Right renal cortex interstitium (tissue), 3 donors: ENCODE data around the gene TXNL4A. TPM values are rescaled to one million over a fixed set of nuclear protein-coding genes. Genes with fewer than 3 reads are reported as not detected.
"Not testable (repeated sequence)": the region's sequence is repeated elsewhere in the genome, so short reads cannot be mapped to it uniquely, and the experiment has no call there.

ENCODE experiments used
- DNase-seq, 3 donors: peaks; one replicate each; pipeline ENCODE4 v3.0.0-alpha.2; 2013; ENCODE audit warnings: low read depth in 3 of 3, low spot score in 2 of 3
- polyA plus RNA-seq, 3 donors: library from polyadenylated mRNA; unstranded; fragments of 120-200 nt; gene quantifications; one replicate each; pipeline ENCODE4 v1.2.1, GENCODE V29; 2013; ENCODE audit not compliant: insufficient read length in 3 of 3

Gene TXNL4A
- polyA plus RNA-seq, 3 donors, result 78.1 to 88.4 (median 80.6) TPM

- DNase-seq, result no peak
Measured at GRCh38 chr18:80000877-80001276, 12.5 kb upstream of the TXNL4A start.

GRCh38 chr18:79999701-80000100 is 11.3 kb upstream of the TXNL4A start:
- DNase-seq, result not testable (repeated sequence)

- no peak for DNase-seq
Measured at GRCh38 chr18:79991494-79991893, 3.1 kb upstream of the TXNL4A start.

GRCh38 chr18:79989195-79989497 is 783 bp upstream of the TXNL4A start:
- no peak for DNase-seq

DNA sequence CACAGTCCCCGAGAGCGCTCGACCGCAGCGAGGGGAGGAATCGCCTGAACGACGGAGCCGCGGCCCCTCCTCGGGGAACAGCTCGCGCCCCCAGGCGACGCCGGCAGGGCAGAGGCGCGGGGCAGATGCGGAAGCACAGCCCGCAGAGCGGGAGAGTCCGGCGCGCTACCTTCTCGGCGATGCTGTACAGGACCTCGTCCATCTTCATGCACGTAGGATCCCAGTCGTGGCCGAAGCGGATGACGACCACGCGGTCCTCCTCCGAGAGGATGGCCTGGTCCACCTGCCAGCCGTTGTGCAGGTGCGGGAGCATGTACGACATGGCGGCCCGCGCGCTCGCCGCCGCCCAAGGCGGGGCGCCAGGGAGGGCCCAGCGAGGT is 302 bp downstream of the TXNL4A start:
- peak; percentile 31 to 41 (median 36) for DNase-seq

- DNase-seq, result no peak
Measured at GRCh38 chr18:79987566-79987965, 797 bp downstream of the TXNL4A start.

DNA sequence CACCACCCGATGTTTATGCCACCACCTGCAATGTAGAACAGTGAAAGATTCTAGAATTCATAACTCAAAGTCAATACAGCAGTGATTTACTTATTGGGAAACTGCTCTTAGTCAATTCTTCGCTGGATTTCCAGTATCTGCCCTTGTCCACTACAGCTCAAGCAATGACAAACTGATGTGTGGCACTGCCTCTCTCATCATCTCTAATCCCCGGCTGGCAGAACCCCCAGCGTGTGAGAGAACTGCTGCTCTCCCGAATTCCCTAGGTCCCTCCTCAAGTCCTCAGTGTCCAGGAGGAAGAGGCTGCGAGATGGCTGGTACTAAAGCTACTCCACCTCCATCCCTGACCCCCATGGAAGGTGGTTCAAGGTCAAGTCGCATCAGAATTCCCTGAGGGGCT is 1.6 kb downstream of the TXNL4A start:
- DNase-seq, result no peak

DNA sequence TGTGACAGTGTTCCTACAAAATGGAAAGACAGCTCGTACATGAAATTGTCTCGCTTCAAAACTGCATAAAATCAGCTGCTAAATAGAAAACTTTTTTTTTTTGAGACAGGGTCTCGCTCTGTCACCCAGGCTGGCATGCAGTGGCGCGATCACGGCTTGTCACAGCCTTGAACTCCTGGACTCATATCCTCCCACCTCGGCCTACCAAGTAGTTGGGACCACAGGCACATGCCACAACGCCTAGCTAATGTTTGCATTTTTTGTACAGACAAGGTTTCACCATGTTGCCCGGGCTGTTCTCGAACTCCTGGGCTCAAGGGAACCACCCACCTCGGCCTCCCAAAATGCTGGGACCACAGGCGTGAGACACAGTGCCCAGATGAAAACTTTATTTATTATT is 3.2 kb downstream of the TXNL4A start:
- DNase-seq, result no peak

DNA sequence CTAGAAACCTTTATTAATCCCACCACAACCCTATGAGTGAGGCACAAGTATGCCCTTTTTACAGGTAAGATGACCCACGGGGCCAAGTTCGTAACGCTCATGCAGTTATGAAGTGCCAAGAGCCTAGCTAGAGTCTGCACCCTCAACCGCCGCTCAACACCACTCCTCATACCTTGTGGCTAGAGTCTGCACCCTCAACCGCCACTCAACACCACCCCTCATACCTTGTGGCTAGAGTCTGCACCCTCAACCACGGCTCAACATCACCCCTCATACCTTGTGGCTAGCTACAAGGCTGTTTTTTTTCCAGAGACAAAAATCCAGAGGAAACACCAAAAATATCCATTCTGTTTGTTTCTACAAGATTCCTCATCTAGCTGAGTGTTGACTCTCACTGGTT is 4.6 kb downstream of the TXNL4A start:
- DNase-seq, result no peak

GRCh38 chr18:79983253-79983652 is 5.1 kb downstream of the TXNL4A start:
- no peak for DNase-seq

DNA sequence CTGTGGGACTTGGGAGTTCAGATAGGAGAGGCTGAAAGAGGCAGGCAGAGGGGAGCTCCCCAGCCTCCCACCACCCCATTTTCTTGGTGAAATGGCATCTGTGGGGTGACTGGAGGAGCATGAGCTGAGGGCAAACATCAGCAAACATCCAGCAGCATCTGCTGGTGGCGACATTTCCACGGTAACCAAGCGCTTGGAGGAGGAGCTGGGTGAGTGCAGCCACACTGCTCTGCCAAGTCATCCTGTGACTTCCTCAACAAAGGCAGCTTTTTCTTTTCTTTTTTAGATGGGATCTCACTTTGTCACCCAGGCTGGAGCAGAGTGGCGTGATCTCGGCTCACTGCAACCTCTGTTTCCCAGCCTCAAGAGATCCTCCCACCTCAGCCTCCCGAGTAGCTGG is 5.6 kb downstream of the TXNL4A start:
- DNase-seq, result no peak

DNA sequence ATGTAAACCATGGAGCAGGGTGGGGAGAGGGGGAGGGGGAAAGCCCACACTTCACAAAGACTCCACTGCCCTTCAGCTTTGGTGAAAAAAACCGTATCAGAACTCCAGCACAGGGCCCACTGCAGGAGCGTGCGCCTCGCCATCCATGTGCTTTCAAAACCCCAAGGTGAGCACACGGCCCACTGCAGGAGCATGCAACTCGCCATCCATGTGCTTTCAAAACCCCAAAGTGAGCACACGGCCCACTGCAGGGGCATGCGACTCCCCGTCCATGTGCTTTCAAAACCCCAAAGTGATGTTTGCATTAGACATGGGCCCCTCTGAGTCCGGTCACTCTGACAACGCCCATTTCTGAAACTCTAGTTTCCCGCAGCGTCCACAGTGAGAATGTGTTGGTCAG is 7.8 kb downstream of the TXNL4A start:
- DNase-seq, result no peak

DNA sequence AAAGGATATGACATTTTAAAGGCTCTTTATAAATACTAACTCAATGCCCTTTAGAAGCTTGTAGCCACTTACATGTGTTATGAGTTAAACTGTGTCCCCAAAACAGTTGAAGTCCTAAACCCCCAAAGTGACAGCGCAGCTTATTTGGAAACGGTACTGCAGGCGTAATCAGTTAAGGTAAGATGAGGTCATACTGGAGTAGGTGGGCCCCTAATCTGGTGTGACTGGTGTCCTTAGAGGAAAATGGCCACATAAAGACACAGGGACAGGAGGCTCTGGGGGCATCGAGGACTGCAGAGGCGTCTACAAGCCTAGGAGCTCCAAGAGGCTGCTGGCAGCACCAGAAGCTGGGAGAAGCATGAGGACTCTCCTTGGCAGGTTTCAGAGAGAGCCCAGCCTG is 8.5 kb downstream of the TXNL4A start:
- no peak for DNase-seq

DNA sequence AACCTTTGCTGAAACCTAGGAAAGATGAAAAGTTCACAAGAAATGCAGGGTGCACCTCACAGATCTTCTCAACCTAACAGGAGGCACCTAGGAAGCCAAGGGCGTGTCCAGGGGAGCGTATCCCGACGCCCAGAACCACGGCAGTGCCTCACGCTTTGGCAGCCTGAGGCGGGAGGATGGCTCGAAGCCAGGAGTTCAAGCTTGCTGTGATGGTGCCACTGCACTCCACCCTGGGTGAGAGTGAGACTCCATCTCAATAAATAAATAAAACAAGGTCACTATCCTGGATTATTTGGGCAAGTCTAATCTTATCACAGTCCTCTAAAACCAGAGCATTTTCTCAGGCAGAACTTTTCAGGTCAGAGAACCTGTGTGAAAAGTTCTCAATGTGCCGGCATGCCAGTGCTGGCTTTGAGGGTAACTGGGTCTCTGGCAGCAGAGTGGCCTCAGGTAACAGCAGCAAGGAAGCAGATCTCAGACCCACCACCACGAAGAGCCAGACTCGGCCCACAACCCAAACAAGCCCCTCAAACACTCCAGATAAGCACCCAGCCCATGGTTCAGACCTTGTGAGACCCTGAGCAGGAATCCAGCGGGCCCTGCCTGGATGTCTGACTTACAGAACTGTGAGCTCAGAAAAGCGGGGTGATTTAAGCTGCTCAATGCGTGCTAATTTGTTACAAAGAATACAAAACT is 12.2 kb downstream of the TXNL4A start:
- DNase-seq, result no peak

DNA sequence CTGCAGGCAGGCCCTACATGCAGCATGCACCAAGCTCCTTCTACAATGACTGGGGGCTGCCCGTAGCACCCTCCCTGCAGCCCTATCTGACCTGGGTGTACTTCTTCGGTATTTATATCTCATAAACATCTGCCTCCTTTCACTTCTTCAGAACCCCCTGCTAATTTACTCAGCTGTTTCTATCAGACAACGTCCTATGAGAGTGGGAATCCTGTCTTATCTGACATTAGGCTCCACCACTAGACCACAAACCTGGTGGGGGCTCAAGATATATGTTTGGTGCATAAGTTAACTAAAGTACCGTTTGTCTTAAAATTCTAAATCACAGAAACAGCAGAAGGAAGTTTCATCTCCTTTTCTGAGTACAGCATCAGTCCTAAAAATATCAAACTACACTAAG is 13.3 kb downstream of the TXNL4A start:
- no peak for DNase-seq

- DNase-seq, result no peak
Measured at GRCh38 chr18:79974025-79974654, 14.2 kb downstream of the TXNL4A start.

DNA sequence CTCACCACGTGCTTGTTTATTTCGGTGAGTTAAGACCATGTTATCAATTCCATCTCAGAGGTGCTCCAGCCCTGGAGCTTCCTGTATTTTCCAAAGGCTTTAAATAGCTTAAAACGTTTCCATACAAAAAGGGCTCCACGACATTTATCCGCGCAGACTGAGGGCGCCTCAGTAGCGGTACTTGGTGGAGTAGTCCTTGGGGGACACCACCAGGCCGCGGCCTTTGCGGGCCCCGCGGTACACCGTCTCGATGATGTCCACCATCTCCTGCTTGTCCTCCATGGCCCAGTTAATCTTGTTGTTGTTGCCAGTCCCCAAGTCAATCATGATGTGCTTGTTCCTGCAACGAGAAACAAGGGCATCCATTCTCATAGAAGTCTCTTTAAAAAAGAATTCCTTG is 14.8 kb downstream of the TXNL4A start:
- DNase-seq, result no peak

GRCh38 chr18:79972720-79973119 is 15.6 kb downstream of the TXNL4A start:
- no peak for DNase-seq

GRCh38 chr18:79971986-79972385 is 16.4 kb downstream of the TXNL4A start:
- no peak for DNase-seq

GRCh38 chr18:79971211-79971952 is 17.0 kb downstream of the TXNL4A start:
- no peak for DNase-seq

GRCh38 chr18:79970419-79971133 is 17.8 kb downstream of the TXNL4A start:
- no peak for DNase-seq
